ENCODE data around the gene SLC41A2.

GRCh38 chr12:104939089-104939488, 19.0 kb downstream of the SLC41A2 start:
- TF ChIP-seq CTCF (IDR thresholded peaks at IDR 0.05) (no peak), EZH2phosphoT487 (IDR thresholded peaks at IDR 0.05) (no peak), EZH2 (IDR thresholded peaks at IDR 0.05) (no peak)

All from neural progenitor cell (in vitro differentiated cells).